Nephron progenitor cell (in vitro differentiated cells): ENCODE data around the gene SPATA9.

ENCODE experiments used
- DNase-seq: peaks from one replicate; pipeline ENCODE4 v3.0.0; 2021
- H3K27ac Mint-ChIP-seq: 2 replicates; pipeline ENCODE4 v1.8.0; 2021; ENCODE audit warnings: mild to moderate bottlenecking, moderate library complexity, mixed read lengths
- H3K27me3 Mint-ChIP-seq: 2 replicates; pipeline ENCODE4 v1.8.0; 2021; ENCODE audit warnings: mild to moderate bottlenecking, low read depth, mixed read lengths; ENCODE audit not compliant: poor library complexity
- H3K36me3 Mint-ChIP-seq: 2 replicates; pipeline ENCODE4 v1.8.0; 2021; ENCODE audit warnings: low read depth, mixed read lengths
- H3K4me1 Mint-ChIP-seq: 2 replicates; pipeline ENCODE4 v1.8.0; 2021; ENCODE audit warnings: mixed read lengths
- H3K4me3 Mint-ChIP-seq: 2 replicates; pipeline ENCODE4 v1.8.0; 2021; ENCODE audit warnings: mild to moderate bottlenecking, moderate library complexity, mixed read lengths
- H3K9me3 Mint-ChIP-seq: 2 replicates; pipeline ENCODE4 v1.8.0; 2021; ENCODE audit warnings: mild to moderate bottlenecking, moderate library complexity, mixed read lengths
- CTCF ChIP-seq: fragments of 200-600 bp; sonication (generic); IDR thresholded peaks from 2 replicates; pipeline ENCODE4 v1.5.0; 2021; ENCODE audit warnings: antibody characterized with exemption

Gene SPATA9

DNA sequence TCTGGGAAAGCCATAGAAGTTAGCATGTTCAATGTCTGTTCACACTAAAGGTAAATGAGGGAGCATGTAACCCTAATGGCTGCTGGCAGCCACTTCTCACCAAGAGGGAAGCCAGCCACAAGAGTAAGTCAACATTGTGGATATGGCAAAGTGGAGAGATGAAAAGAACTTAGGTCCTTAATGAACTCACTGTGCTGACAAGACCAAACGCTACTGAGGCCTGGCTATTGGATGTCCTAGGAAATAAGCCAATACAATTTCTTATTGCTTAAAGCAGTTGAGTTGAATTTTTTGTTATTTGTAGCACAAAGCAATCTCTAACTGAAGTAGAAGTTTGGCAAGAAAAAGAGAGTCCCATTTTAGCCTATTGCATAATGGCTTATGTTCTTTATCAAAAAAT is 56.1 kb downstream of the SPATA9 start:
- H3K9me3 Mint-ChIP-seq: peaks cover 10% of the 10 kb centered on the region
- peaks cover 1% of the 10 kb centered on the region for H3K4me1 Mint-ChIP-seq
- H3K27ac Mint-ChIP-seq: no peak overlapping the region
- TF ChIP-seq CTCF: no peak
- no peak overlapping the region for H3K4me3 Mint-ChIP-seq
- no peaks in the 10 kb centered on the region for H3K36me3 Mint-ChIP-seq
- peaks cover 32% of the 10 kb centered on the region for H3K27me3 Mint-ChIP-seq
- no peak for DNase-seq

GRCh38 chr5:95624368-95624767 is 58.4 kb downstream of the SPATA9 start:
- DNase-seq: no peak
- Mint-ChIP-seq H3K4me3 (no peak overlapping the region), H3K27ac (no peak overlapping the region), H3K27me3 (peaks cover 49% of the 10 kb centered on the region), H3K4me1 (peaks cover 13% of the 10 kb centered on the region), H3K9me3 (peaks cover 7% of the 10 kb centered on the region), H3K36me3 (no peaks in the 10 kb centered on the region)
- no peak for TF ChIP-seq CTCF

GRCh38 chr5:95623706-95624105 is 59.1 kb downstream of the SPATA9 start:
- H3K9me3 Mint-ChIP-seq: peaks cover 5% of the 10 kb centered on the region
- no peak overlapping the region for H3K27ac Mint-ChIP-seq
- peaks cover 56% of the 10 kb centered on the region for H3K27me3 Mint-ChIP-seq

GRCh38 chr5:95621839-95622629 is 60.8 kb downstream of the SPATA9 start:
- Mint-ChIP-seq H3K4me3 (peak overlapping the region; percentile 80), H3K27me3 (peaks cover 73% of the 10 kb centered on the region), H3K9me3 (peaks cover 10% of the 10 kb centered on the region), H3K4me1 (peaks cover 13% of the 10 kb centered on the region), H3K27ac (no peak overlapping the region), H3K36me3 (no peaks in the 10 kb centered on the region)
- no peak for DNase-seq
- TF ChIP-seq CTCF: no peak

More at GRCh38 chr5:95623706-95624105, 59.1 kb downstream of the SPATA9 start:
- TF ChIP-seq CTCF: no peak
- Mint-ChIP-seq H3K4me1 (peaks cover 13% of the 10 kb centered on the region), H3K36me3 (no peaks in the 10 kb centered on the region), H3K4me3 (no peak overlapping the region)
- no peak for DNase-seq

GRCh38 chr5:95620870-95621838 is 61.6 kb downstream of the SPATA9 start:
- peaks cover 10% of the 10 kb centered on the region for H3K9me3 Mint-ChIP-seq

More at GRCh38 chr5:95620870-95621838, 61.6 kb downstream of the SPATA9 start:
- peak overlapping the region; percentile 80 for H3K4me3 Mint-ChIP-seq
- H3K36me3 Mint-ChIP-seq: no peaks in the 10 kb centered on the region
- no peak overlapping the region for H3K27ac Mint-ChIP-seq
- peaks cover 13% of the 10 kb centered on the region for H3K4me1 Mint-ChIP-seq
- DNase-seq: peak; percentile 64
- no peak for TF ChIP-seq CTCF
- H3K27me3 Mint-ChIP-seq: peaks cover 74% of the 10 kb centered on the region
